Fibroblast of lung (primary cell): ENCODE data around the gene LSM3.

Source experiments
- EZH2 ChIP-seq: IDR thresholded peaks from 2 replicates; pipeline ENCODE4 v1.5.1; 2012; ENCODE audit warnings: low read length, control low read depth, mild to moderate bottlenecking; ENCODE audit errors: missing control alignments
- TF ChIP-seq, protein P1 (sequence below), 2 donors: IDR thresholded peaks in 1 of 2; conservative IDR thresholded peaks in 1 of 2; 1 replicate in 1 of 2; 2 replicates in 1 of 2; pipeline ENCODE4 v1.5.1; 2011 to 2012; ENCODE audit warnings: low read length in 2 of 2, control low read depth in 1 of 2, inconsistent platforms in 1 of 2, low read depth in 1 of 2, mild to moderate bottlenecking in 1 of 2

- TF ChIP-seq, protein P1, sequence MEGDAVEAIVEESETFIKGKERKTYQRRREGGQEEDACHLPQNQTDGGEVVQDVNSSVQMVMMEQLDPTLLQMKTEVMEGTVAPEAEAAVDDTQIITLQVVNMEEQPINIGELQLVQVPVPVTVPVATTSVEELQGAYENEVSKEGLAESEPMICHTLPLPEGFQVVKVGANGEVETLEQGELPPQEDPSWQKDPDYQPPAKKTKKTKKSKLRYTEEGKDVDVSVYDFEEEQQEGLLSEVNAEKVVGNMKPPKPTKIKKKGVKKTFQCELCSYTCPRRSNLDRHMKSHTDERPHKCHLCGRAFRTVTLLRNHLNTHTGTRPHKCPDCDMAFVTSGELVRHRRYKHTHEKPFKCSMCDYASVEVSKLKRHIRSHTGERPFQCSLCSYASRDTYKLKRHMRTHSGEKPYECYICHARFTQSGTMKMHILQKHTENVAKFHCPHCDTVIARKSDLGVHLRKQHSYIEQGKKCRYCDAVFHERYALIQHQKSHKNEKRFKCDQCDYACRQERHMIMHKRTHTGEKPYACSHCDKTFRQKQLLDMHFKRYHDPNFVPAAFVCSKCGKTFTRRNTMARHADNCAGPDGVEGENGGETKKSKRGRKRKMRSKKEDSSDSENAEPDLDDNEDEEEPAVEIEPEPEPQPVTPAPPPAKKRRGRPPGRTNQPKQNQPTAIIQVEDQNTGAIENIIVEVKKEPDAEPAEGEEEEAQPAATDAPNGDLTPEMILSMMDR (conservative IDR thresholded peaks at IDR 0.05 in 1 of 2, IDR thresholded peaks at IDR 0.05 in 1 of 2; ENCODE audit: low read depth in 1 of 2, low read length in 2 of 2): no peak
- TF ChIP-seq EZH2: no peak
Observed at GRCh38 chr3:14132120-14132519, 46.5 kb upstream of the LSM3 start.
